ENCODE measurements around the gene CCDC88C. TPM values are rescaled to one million over a fixed set of nuclear protein-coding genes. Genes with fewer than 3 reads are reported as not detected.

CCDC88C gene
- polyA plus RNA-seq, 5 donors: 21.4 to 36.1 (median 28.4) TPM

GRCh38 chr14:91330856-91331255 is 86.8 kb downstream of the CCDC88C start:
- no peak for DNase-seq

GRCh38 chr14:91330096-91330696 is 87.4 kb downstream of the CCDC88C start:
- no peak for DNase-seq

GRCh38 chr14:91329486-91330014 is 88.1 kb downstream of the CCDC88C start:
- DNase-seq: no peak

- DNase-seq: no peak
Observed at GRCh38 chr14:91328313-91329050, 89.1 kb downstream of the CCDC88C start.

GRCh38 chr14:91327661-91328312 is 89.8 kb downstream of the CCDC88C start:
- no peak for DNase-seq

GRCh38 chr14:91327250-91327595 is 90.4 kb downstream of the CCDC88C start:
- no peak for DNase-seq

GRCh38 chr14:91326514-91327249 is 90.9 kb downstream of the CCDC88C start:
- DNase-seq: no peak

- no peak for DNase-seq
Observed at GRCh38 chr14:91324606-91325575, 92.7 kb downstream of the CCDC88C start.

- DNase-seq: peak; percentile 62 to 78
Observed at GRCh38 chr14:91323671-91324605, 93.7 kb downstream of the CCDC88C start.

GRCh38 chr14:91323031-91323430 is 94.6 kb downstream of the CCDC88C start:
- no peak for DNase-seq

- no peak for DNase-seq
Observed at GRCh38 chr14:91322623-91323022, 95.0 kb downstream of the CCDC88C start.

GRCh38 chr14:91321131-91321530 is 96.5 kb downstream of the CCDC88C start:
- DNase-seq: no peak

- no peak for DNase-seq
Observed at GRCh38 chr14:91320266-91320665, 97.4 kb downstream of the CCDC88C start.

GRCh38 chr14:91318911-91319310 is 98.7 kb downstream of the CCDC88C start:
- DNase-seq: no peak

GRCh38 chr14:91317381-91318308 is 100.0 kb downstream of the CCDC88C start:
- peak in 1 of 2 donors; percentile 52 for DNase-seq

GRCh38 chr14:91316761-91317160 is 100.9 kb downstream of the CCDC88C start:
- DNase-seq: no peak

GRCh38 chr14:91315844-91316267 is 101.8 kb downstream of the CCDC88C start:
- no peak for DNase-seq

GRCh38 chr14:91313852-91314251 is 103.8 kb downstream of the CCDC88C start:
- no peak for DNase-seq
